Measurements from ENCODE around the gene CNTNAP2.

DNA sequence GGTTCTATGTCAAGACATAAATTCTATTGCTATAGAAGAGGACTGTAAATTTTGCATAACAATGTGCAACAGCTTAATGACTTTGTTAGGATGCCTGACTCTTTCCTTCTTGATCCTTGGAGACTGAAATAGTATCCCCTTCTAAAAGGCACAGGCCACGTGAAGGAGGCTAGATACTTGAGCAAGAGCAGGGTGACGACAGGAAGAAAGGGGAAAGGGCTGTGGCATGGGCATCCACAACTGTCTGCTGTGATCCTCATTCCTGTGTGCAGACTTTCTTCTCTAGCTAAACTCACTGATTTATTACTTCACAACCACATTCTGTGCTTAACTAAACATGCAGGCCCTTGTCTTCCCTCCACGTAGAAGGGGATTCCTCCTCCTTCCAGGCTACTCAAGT is 1362.2 kb downstream of the CNTNAP2 start:
- no peak for TF ChIP-seq CTCF (IDR thresholded peaks at IDR 0.05 in 4 of 5, conservative IDR thresholded peaks at IDR 0.05 in 1 of 5)
- TF ChIP-seq POLR2A (IDR thresholded peaks at IDR 0.05) = no peak

All from gastrocnemius medialis (tissue), 4 donors.